Raji (cell line): ENCODE measurements around the gene NBEAL2.

ENCODE experiments used
- POLR2A ChIP-seq: IDR thresholded peaks from 2 replicates; pipeline ENCODE4 v1.6.1; 2011; ENCODE audit warnings: low read depth, low read length, control low read depth; ENCODE audit not compliant: insufficient read depth

The NBEAL2 gene

DNA sequence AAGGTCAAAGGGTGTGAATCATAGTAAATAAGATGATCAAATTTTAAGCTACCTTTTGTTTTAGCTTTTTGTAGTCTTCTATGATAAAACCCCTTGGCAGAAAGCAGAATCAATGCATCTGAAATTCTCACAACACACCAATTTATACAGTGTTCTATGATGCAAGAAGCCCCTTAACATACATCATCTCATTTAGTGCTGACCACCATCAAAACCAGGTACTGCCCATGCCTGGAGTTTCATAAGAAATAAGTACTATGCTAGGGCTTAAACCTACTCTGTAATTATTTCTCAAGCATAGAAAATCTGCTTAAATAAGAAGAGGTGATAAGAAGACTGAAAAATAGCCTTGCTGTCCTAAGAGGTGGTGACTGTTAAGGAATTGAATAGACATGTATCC, 67.6 kb downstream of the NBEAL2 start:
- TF ChIP-seq POLR2A, result no peak

GRCh38 chr3:47047673-47048072, 68.2 kb downstream of the NBEAL2 start:
- no peak for TF ChIP-seq POLR2A

GRCh38 chr3:47054412-47054811, 74.9 kb downstream of the NBEAL2 start:
- no peak for TF ChIP-seq POLR2A

DNA sequence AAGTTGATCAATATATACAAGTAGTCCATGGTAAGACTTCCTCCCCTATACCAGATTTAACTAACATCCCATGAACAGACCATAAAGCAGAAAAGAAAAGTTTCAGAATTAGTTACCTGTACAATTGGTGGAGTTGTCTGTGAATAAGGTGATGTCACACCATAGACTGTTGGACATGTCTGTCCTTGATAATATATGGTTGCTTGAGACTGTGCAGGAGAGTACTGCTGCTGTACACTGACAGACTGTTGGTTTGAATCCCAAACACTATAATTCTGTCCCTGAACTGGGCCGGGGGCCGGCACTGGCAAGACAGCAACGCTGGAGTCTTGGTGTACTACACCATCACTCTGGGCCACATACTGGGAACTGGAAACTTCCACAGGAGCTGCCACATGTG, 77.2 kb downstream of the NBEAL2 start:
- no peak for TF ChIP-seq POLR2A

- TF ChIP-seq POLR2A, result no peak
Observed at GRCh38 chr3:47057212-47057671, 77.8 kb downstream of the NBEAL2 start.
